ENCODE results near the gene CELF2. TPM values are rescaled to one million over a fixed set of nuclear protein-coding genes. Genes with fewer than 3 reads are reported as not detected.

Gene CELF2
- total RNA-seq, 6 donors from 2014 or later = 82.7 to 193 (median 120) TPM

GRCh38 chr10:11270135-11270857, 252.6 kb downstream of the CELF2 start:
- no peak for TF ChIP-seq POLR2AphosphoS5 (IDR thresholded peaks at IDR 0.05)
- TF ChIP-seq CTCF (IDR thresholded peaks at IDR 0.05) = peak; percentile 59 to 85 (median 78)
- H3K4me3 ChIP-seq = no peak overlapping the region
- peak; percentile 80 to 82 for ATAC-seq (ENCODE audit: low FRiP score in 2 of 2)
- H3K27me3 ChIP-seq = no peaks in the 10 kb centered on the region
- H3K9me3 ChIP-seq = no peaks in the 10 kb centered on the region
- H3K36me3 ChIP-seq = peaks cover 0 to 54% (median 35%) of the 10 kb centered on the region in 4 donors
- peaks cover 0 to 6% (median 2%) of the 10 kb centered on the region in 4 donors for H3K4me1 ChIP-seq
- H3K27ac ChIP-seq = no peak overlapping the region
- DNase-seq = peak in 1 of 2 donors; percentile 55
- WGBS, 2 donors = 62 to 63% methylated on average over 17 to 18 of the region's 18 CpGs

- no peak overlapping the region for H3K4me3 ChIP-seq
- DNase-seq (no peak), ATAC-seq (ENCODE audit: low FRiP score in 2 of 2) (no peak)
- H3K9me3 ChIP-seq = no peaks in the 10 kb centered on the region
- 58 to 61% methylated on average over 7 of the region's 7 CpGs for whole genome bisulfite sequencing, 2 donors
- no peak overlapping the region for H3K27ac ChIP-seq
- H3K36me3 ChIP-seq = peaks cover 0 to 59% (median 35%) of the 10 kb centered on the region in 4 donors
- H3K27me3 ChIP-seq = no peaks in the 10 kb centered on the region
- H3K4me1 ChIP-seq = peaks cover 0 to 6% (median 2%) of the 10 kb centered on the region in 4 donors
- no peak for TF ChIP-seq POLR2AphosphoS5 (IDR thresholded peaks at IDR 0.05)
- no peak for TF ChIP-seq CTCF (IDR thresholded peaks at IDR 0.05)
- TF ChIP-seq POLR2A (IDR thresholded peaks at IDR 0.05) = no peak
- TF ChIP-seq EP300 (IDR thresholded peaks at IDR 0.05) = no peak
These were observed 253.1 kb downstream of the CELF2 start for GRCh38 chr10:11270858-11271179.

GRCh38 chr10:11272915-11273389, 255.3 kb downstream of the CELF2 start:
- Histone ChIP-seq H3K27ac (no peak overlapping the region), H3K27me3 (no peaks in the 10 kb centered on the region), H3K4me3 (no peak overlapping the region), H3K9me3 (no peaks in the 10 kb centered on the region), H3K4me1 (peaks cover 0 to 6% (median 2%) of the 10 kb centered on the region in 4 donors), H3K36me3 (peaks cover 0 to 67% (median 39%) of the 10 kb centered on the region in 4 donors)
- ATAC-seq (ENCODE audit: low FRiP score in 2 of 2) (no peak), DNase-seq (no peak)
- 87 to 90% methylated on average over 15 of the region's 15 CpGs for WGBS, 2 donors
- no peak for TF ChIP-seq POLR2AphosphoS5 (IDR thresholded peaks at IDR 0.05)
- TF ChIP-seq CTCF (IDR thresholded peaks at IDR 0.05) = no peak
- no peak for TF ChIP-seq EP300 (IDR thresholded peaks at IDR 0.05)
- TF ChIP-seq POLR2A (IDR thresholded peaks at IDR 0.05) = no peak

- Histone ChIP-seq H3K36me3 (peaks cover 5 to 79% (median 44%) of the 10 kb centered on the region in 4 donors), H3K4me1 (peaks cover 0 to 6% (median 2%) of the 10 kb centered on the region in 4 donors), H3K27ac (no peak overlapping the region), H3K4me3 (no peak overlapping the region), H3K9me3 (no peaks in the 10 kb centered on the region), H3K27me3 (no peaks in the 10 kb centered on the region)
- 88 to 94% methylated on average over 5 of the region's 5 CpGs for WGBS, 2 donors
- TF ChIP-seq EP300 (IDR thresholded peaks at IDR 0.05) (no peak), POLR2AphosphoS5 (IDR thresholded peaks at IDR 0.05) (no peak)
- DNase-seq (no peak), ATAC-seq (ENCODE audit: low FRiP score in 2 of 2) (no peak)
These were observed 256.8 kb downstream of the CELF2 start for GRCh38 chr10:11274452-11274851.

GRCh38 chr10:11275651-11276050, 258.0 kb downstream of the CELF2 start:
- no peak overlapping the region for H3K4me3 ChIP-seq
- H3K4me1 ChIP-seq = peaks cover 0 to 3% (median 0%) of the 10 kb centered on the region in 4 donors
- no peaks in the 10 kb centered on the region for H3K27me3 ChIP-seq
- ATAC-seq (ENCODE audit: low FRiP score in 2 of 2) (no peak), DNase-seq (no peak)
- H3K36me3 ChIP-seq = peaks cover 11 to 81% (median 49%) of the 10 kb centered on the region in 4 donors
- H3K27ac ChIP-seq = no peak overlapping the region
- WGBS, 2 donors = 89 to 93% methylated on average over 12 of the region's 12 CpGs
- TF ChIP-seq CTCF (IDR thresholded peaks at IDR 0.05) (no peak), POLR2A (IDR thresholded peaks at IDR 0.05) (no peak), EP300 (IDR thresholded peaks at IDR 0.05) (no peak), POLR2AphosphoS5 (IDR thresholded peaks at IDR 0.05) (no peak)
- no peaks in the 10 kb centered on the region for H3K9me3 ChIP-seq
